T-helper 2 cell treated with Interferon-gamma antibody and Interleukin-4, amounts not matched to agents 100 ng/mL and 5 ng/mL, for 36 hours (primary cell): ENCODE results near the gene NT5C. TPM values are rescaled to one million over a fixed set of nuclear protein-coding genes. Genes with fewer than 3 reads are reported as not detected.

ENCODE experiments used
- intact Hi-C: fragments of 100-400 bp; cut with micrococcal nuclease; formaldehyde crosslinking; loops from one replicate; pipeline ENCODE4 v1.15.1; 2023
- total RNA-seq: library from RNA; stranded (reverse); gene quantifications from 2 replicates; pipeline ENCODE4 v1.2.3, GENCODE V29; 2022

The NT5C gene
- total RNA-seq, 1 donor from 2014 or later, result 55.2 TPM

- intact Hi-C loops, result no loop called here
Observed at GRCh38 chr17:75124041-75124818, 7.3 kb downstream of the NT5C start.

DNA sequence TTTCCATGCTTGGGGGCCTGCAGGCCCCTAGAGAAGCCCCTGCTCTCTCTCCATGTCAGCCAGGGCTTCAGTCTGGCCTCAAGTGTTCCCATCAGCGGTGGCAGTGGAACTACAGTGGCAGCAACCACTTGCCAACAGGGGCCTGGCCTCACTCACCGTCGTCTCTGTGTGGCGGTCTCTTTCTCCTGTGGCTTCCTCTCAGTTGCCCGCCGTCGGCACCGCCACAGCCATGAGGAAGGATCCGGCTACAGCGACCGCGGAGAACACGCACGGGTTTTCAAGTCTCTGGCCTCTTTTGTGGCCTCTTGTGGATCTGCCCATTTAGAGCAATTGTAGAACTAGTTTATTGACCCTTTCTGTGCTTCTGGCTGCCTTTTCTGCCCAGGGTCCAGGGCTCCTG lies 13.2 kb downstream of the NT5C start:
- intact Hi-C loops, result no loop called here

DNA sequence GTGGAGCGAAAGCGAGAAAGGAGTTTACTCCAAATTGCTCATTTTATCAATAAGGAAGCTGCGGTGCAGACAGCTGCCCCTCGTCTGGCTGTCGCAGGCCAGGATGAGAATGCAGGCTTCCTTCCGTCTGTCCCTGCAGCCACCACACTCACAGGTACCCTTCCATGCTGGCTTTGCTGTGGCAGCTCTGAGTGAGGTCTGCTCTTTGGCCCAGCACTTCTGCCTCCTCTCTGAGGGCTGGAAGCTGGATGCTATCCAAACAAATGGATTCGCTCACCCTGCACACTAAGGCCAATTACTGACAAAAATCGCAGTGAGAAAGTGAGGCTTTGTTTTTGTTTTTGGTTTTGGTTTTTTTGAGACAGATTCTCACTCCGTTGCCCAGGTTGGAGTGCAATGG lies 14.8 kb downstream of the NT5C start:
- intact Hi-C loops, result no loop called here

DNA sequence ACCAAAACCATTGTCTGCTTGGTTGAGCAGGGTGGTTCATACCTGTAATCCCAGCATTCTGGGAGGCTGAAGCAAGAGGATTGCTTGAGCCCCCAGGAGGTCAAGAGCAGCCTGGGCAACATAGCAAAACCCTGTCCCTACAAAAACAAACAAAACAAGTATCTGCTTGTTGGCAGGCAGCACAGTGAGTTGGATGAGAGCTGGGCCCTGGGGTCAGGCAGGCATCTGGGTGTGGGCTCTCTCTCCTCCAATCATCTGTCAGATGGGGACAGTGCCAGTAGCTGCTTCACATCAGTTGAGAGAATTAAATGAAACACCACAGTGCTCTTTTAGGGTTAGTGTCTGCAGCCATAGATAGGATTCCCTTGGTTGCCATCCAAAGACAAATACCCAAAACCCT lies 16.0 kb downstream of the NT5C start:
- intact Hi-C loops, result loop anchor here (2.0 kb wide), 1 partner anchor 15 kb away; the partner anchor contains the start of gene NT5C

DNA sequence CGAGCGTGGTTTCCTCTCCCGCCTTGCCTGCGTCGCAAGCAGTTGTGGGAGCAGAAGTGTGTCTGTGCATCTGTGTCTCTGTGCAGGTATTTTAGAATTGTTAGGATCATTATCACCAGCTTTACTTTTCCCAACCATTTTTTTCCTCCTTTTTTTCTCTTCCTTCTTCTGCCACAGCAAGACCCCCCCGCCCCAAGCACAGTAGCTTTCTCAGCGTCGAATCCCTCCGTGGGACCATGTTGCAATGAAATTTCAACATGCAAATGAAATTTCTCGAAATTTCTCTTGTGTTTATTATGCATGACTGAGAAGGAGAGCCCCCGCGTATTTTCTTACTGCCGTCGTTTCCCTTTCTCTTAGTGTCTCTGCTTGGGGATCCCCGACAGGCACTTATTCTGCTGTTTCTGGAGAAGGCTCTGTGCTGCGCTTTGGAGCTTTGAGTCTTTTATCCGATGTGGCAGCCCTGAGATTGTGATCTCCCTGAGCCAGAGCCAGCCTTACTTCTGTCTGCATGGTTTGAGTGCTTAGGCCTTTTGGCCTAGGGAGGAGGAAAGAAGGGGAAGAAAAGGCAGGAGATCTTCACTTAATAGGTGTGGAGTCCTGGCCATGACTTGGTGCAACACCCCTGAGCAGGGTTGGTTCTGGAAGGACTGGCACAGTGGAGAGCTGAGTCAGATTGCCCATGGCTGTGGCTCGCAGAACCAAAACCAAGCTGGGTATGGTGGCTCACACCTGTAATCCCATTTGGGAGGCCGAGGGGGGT lies 16.8 kb downstream of the NT5C start:
- intact Hi-C loops, result loop anchor here (1.0 to 5.0 kb wide), 7 partner anchors 16 to 298 kb away; partner anchors contain the start of genes JPT1 and NT5C

DNA sequence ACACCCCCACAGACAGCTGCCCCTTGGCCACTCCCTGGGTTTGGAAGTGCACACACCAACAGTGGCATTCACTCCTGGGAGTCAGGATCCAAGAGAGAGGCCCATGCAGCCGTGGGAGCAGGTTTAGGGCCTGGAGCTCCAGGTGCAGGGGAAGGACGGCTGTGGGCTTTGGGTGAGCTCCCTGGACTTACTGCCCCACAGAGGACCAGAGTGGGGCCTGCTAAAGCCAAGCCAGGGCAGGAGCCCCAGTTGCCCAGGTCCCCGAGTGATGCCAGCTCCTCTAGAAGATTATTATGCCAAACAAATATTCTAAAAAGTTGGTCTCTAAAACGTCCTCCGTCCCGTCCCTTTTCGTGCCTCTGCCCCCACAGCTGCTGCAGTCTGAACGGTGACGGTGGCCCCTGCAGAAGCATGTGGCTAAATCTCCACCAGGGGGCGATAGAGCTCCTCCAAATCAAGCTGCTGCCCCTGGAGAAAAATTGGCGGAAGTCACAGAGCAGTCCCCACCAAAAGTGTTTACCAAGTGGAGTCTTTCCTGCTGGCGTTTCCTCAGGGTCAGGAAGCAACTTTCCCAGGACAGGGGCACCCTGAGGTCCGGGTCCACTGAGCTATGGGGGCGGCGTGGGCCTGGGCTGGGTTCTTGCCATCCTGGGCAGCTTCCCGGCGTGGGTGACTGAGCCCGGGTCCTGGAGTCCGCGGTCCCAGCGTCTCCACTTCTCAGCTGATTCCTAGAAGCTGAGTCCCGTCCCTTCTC lies 17.6 kb downstream of the NT5C start:
- intact Hi-C loops, result loop anchor here (1.0 to 5.0 kb wide), 7 partner anchors 17 to 298 kb away; partner anchors contain the start of genes JPT1 and NT5C

DNA sequence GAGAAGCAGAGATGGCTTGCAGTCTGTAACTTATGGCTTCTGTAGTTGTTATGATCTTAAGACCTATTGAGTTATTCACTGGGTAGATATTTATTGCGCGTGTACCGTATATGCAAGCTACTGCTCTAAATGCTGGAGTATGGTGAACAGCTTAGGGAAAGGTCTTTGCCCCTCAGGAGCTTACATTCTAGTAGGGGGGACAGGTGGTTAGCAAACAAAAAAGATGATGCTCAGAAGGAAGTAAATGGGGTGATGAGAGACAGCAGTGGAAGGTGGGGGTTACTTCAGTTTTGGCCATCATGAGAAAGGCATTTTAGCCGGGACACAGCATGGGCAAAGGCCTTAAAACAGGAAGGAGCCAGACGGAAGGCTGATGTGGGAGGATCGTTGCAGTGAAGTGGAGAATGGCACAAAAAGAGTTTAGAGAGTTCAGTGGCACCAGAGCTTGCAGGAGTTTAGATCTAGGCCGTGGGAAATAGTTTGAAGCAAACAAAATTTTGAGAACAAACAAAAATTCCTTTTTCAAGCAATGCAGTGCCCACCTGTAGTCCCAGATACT lies 19.7 kb downstream of the NT5C start:
- intact Hi-C loops, result loop anchor here (5.0 kb wide), 3 partner anchors 40 to 300 kb away; partner anchors contain the start of gene JPT1

DNA sequence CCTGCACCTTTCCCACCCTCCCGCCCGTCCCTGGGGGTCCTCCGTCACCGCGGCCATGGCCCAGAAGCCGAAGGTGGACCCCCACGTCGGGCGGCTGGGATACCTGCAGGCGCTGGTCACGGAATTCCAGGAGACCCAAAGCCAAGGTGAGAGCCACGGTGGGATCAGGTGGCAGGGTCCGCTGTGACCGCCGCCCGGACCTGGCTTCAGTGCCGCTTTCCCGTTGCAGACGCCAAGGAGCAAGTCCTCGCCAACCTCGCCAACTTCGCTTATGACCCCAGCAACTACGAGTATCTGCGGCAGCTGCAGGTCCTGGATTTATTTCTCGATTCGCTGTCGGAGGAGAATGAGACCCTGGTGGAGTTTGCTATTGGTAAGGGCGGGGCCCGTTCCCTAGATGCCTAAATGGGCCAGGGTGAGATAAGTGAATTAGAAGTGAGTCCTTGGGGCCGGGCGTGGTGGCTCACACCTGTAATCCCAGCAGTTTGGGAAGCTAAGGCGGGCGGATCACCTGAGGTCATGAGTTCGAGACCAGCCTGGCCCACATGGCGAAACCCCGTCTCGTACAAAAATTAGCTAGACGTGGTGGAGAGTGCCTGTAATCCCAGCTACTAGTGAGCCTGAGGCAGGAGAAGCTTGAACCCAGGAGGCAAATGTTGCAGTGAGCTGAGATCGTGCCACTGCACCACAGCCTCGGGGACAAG lies 21.2 kb downstream of the NT5C start:
- intact Hi-C loops, result loop anchor here (5.0 kb wide), 3 partner anchors 42 to 302 kb away; partner anchors contain the start of gene JPT1

GRCh38 chr17:75109407-75110233 lies 21.9 kb downstream of the NT5C start, which contains the start of gene ARMC7:
TSS of gene ARMC7 (plus strand) at chr17:75109969. CDS start at chr17:75110289, 320 bp downstream.
- intact Hi-C loops, result loop anchor here (2.0 to 5.0 kb wide), 4 partner anchors 43 to 303 kb away; partner anchors contain the start of genes ATP5PD, JPT1 and KCTD2

DNA sequence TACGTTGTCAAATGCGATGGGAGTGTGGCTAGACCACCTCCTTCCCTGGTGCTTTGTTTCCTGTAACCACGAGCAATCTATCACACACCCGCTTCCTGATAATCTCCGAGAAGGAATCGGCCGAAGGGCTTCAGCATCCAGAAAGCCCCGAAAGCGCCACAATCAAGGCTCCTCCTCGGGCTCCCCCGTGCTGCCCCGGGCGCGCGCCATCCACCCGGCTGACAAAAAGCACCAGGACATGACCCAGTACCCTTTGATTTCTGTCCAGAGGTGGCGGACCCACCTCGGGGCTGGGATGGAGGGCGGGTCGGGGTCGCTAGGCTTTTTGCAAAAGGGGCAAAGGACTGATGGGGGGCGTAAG lies 22.5 kb downstream of the NT5C start:
- intact Hi-C loops, result loop anchor here (2.0 kb wide), 1 partner anchor 62 kb away; the partner anchor contains the start of genes ATP5PD and KCTD2

GRCh38 chr17:75108193-75108592 lies 23.3 kb downstream of the NT5C start:
- intact Hi-C loops, result loop anchor here (2.0 kb wide), 1 partner anchor 61 kb away; the partner anchor contains the start of genes ATP5PD and KCTD2

DNA sequence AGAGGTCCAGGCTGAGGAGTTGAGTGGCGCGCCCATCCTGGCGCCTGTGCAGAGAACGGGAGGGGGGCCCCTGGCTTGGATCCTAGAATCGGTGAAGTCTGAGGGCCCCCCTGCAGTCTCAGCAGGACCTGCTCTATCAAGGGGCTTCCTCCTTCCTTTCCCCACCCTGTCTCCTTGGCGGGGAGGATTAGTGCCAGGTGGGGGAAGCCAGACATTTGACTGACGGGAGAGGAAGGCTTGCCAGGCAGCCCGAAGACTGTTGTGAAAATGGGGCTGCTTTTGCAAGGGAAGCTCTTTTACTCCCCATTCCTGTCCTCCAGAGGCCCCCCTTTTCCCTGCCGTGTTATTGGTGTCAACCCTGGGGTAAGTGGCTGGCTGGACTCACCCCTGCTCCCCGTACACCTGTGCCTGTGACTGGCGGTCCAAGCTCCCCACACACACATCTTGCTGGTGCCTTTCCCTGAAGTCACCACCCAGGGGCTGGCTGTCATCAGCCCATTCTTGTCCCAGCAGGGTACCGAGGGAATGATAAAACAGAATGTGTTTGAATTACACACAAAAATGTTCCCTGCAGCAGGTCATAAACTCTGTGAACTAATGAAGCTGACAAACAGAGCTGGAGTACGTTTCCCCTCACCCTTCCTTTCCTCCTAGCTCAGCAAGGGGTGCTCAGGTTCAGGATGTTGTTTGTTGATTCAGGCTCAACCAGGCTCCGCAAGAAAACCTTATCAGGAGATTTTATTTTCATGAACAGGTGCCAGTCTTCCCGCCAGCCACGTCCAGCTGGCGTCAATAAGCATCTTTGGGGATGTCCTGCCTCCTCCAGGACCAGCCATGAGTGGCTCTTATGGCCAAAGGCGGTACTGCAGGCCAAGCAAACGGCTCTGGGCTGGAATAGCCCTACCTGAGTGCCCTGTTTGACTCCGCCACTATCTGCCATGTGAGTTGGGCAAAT lies 26.1 kb downstream of the NT5C start:
- intact Hi-C loops, result no loop called here

GRCh38 chr17:75103601-75104554 lies 27.7 kb downstream of the NT5C start:
- intact Hi-C loops, result no loop called here

DNA sequence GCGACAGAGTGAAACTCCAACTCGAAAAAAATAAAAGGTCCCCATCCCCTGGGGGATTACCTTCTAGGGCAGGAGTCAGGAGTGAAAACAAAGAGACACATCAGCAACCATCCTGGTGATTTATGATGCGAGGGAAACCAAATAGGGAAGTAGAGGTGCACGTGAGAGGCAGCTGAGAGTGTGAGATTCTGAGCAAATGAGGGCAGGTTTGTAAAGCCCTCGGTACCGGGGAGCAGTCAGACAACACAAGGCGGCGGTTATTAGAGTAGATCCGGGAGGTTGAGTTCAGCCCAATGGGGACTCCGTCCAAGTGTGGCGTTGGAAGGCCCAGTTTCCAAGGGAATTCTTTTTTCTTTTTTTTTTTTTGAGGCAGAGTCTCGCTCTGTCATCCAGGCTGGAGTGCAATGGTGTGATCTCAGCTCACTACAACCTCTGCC lies 29.1 kb downstream of the NT5C start:
- intact Hi-C loops, result no loop called here

DNA sequence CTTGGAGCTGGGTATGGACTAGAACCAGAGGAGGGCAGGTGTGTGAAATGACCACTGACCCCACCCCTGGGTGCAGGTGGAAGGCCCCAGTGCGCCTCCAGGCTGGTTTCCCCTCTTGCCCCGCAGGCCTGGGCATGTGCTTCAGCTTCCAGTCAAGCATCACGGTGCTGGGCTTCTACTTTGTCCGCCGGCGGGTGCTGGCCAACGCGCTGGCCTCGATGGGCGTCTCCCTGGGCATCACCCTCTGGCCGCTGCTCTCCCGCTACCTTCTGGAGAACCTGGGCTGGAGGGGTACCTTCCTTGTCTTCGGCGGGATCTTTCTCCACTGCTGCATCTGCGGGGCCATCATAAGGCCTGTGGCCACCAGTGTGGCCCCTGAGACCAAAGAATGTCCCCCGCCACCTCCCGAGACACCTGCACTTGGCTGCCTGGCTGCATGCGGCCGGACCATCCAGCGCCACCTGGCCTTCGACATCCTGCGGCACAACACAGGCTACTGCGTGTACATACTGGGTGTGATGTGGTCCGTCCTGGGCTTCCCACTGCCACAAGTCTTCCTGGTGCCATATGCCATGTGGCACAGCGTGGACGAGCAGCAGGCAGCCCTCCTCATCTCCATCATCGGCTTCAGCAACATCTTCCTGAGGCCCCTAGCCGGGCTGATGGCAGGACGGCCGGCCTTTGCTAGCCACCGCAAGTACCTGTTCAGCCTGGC lies 31.5 kb downstream of the NT5C start:
- intact Hi-C loops, result no loop called here

- intact Hi-C loops, result no loop called here
Observed at GRCh38 chr17:75098861-75099260, 32.7 kb downstream of the NT5C start.
